Brain microvascular endothelial cell (primary cell): ENCODE results near the gene CASP10.
"Not testable (repeated sequence)": the region's sequence is repeated elsewhere in the genome, so short reads cannot be mapped to it uniquely, and the experiment has no call there.

ENCODE experiments used
- DNase-seq: peaks from one replicate; pipeline ENCODE4 v3.0.0-alpha.2; 2020
- H3K27ac ChIP-seq: fragments of 250-450 bp; sonication (Bioruptor Pico); 2 replicates; pipeline ENCODE4 v1.5.1; 2020; ENCODE audit warnings: mild to moderate bottlenecking, moderate library complexity
- H3K27me3 ChIP-seq: fragments of 250-450 bp; sonication (Bioruptor Pico); replicated peaks from 2 replicates; pipeline ENCODE4 v1.5.1; 2020; ENCODE audit warnings: mild to moderate bottlenecking
- H3K36me3 ChIP-seq: fragments of 250-450 bp; sonication (Bioruptor Pico); replicated peaks from 2 replicates; pipeline ENCODE4 v1.5.1; 2020; ENCODE audit warnings: mild to moderate bottlenecking
- H3K4me3 ChIP-seq: 2 replicates; pipeline ENCODE4 v1.5.1; 2011; ENCODE audit warnings: low read depth, mild to moderate bottlenecking, control low read depth, low read length, moderate library complexity
- CTCF ChIP-seq: IDR thresholded peaks from 2 replicates; pipeline ENCODE4 v1.5.1; 2011; ENCODE audit warnings: low read depth, mild to moderate bottlenecking, moderate library complexity, low read length, control low read depth, inconsistent platforms; ENCODE audit errors: missing control alignments
- in situ Hi-C: cut with HindIII; loops from 2 replicates; pipeline ENCODE4 v1.10.0; 2017; ENCODE audit warnings: low sequenced_read_pairs, low pct_ligation_motif_present

CASP10 gene, protein sequence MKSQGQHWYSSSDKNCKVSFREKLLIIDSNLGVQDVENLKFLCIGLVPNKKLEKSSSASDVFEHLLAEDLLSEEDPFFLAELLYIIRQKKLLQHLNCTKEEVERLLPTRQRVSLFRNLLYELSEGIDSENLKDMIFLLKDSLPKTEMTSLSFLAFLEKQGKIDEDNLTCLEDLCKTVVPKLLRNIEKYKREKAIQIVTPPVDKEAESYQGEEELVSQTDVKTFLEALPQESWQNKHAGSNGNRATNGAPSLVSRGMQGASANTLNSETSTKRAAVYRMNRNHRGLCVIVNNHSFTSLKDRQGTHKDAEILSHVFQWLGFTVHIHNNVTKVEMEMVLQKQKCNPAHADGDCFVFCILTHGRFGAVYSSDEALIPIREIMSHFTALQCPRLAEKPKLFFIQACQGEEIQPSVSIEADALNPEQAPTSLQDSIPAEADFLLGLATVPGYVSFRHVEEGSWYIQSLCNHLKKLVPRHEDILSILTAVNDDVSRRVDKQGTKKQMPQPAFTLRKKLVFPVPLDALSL

GRCh38 chr2:201182650-201183364 is at the start of gene CASP10:
Gene CASP10, plus strand, starts transcription at chr2:201183141. Its CDS starts 2,637 bp downstream, at chr2:201185778.
- in situ Hi-C loops: loop anchor here (25.0 kb wide), 1 partner anchor 271 kb away; no protein-coding TSS in a partner anchor
- H3K27ac ChIP-seq: no peak within 1 kb of the TSS
- H3K36me3 ChIP-seq: no peaks in the 10 kb centered on the region
- H3K27me3 ChIP-seq: no peaks in the 10 kb centered on the region
- TF ChIP-seq CTCF: peak; percentile 24
- peak; percentile 52 for DNase-seq
- peak within 1 kb of the TSS; percentile 22 for H3K4me3 ChIP-seq

DNA sequence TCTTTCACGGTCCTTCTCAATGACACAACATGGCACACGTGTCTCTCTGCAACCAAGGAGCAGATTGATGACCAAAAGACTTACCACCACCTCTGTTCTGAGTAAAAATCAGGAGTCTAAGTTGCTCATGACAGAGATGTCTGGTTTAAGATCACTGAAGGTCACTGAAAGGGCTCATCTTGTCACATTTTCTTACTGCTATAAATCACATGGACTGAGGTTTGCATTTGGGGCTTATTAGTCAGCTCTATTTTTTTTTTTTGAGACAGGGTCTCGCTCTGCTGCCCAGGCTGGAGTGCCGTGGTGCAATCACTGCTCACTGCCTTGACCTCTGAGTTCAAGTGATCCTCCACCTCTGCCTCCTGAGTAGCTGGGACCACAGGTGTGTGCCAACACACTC is 47.6 kb upstream of the CASP10 start:
- H3K27me3 ChIP-seq: no peaks in the 10 kb centered on the region
- H3K4me3 ChIP-seq: no peak overlapping the region
- peaks cover 62% of the 10 kb centered on the region for H3K36me3 ChIP-seq
- H3K27ac ChIP-seq: peak overlapping the region; percentile 13
- in situ Hi-C loops: no loop called here
- no peak for DNase-seq
- TF ChIP-seq CTCF: no peak

- no peak for TF ChIP-seq CTCF
- H3K36me3 ChIP-seq: peaks cover 74% of the 10 kb centered on the region
- no peak for DNase-seq
- no peak overlapping the region for H3K27ac ChIP-seq
- no peaks in the 10 kb centered on the region for H3K27me3 ChIP-seq
- in situ Hi-C loops: no loop called here
- no peak overlapping the region for H3K4me3 ChIP-seq
Measured at GRCh38 chr2:201136889-201137321, 46.0 kb upstream of the CASP10 start.

DNA sequence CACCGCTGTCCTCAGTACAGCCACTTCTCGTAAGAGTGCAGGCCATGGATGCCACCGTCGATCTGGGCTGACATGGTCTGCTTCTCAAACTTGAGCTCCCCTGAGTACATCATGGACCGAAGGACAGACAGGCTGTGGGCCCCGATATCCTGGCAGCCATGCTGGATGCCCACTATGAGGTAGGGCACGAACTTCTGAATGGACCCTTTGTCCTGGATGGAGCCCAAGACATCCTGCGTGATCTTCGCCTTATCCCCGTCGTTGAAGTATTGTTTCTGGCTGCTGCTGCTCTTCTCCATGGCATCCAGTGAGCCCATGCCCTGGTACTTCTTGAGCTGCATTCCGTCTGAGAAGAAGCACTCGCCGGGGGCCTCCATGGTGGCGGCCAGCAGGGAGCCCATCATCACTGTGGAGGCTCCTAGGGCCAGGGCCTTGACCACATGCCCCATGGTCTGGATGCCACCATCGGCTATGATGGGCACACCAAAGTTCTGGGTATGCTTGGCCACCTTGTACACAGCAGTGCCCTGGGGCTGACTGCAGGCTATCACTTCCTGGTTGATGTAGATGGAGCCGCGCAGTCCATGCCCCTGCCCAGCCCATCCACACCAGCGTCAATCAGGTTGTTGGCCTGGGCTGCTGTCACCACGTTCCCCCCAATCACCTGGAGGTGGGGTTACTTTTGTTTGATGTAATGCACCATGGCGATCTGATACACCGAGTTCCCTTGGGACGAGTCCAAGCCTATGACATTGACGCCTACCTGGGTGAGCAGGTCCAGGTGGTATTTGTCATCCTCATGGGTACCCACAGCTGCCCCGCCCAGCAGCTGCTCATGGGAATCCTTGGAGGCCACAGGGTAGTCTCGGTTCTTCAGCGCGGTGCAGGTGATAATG is 45.2 kb upstream of the CASP10 start:
- Histone ChIP-seq H3K4me3 (no peak overlapping the region), H3K27me3 (no peaks in the 10 kb centered on the region), H3K36me3 (peaks cover 80% of the 10 kb centered on the region), H3K27ac (no peak overlapping the region)
- no peak for DNase-seq
- TF ChIP-seq CTCF: no peak
- in situ Hi-C loops: no loop called here

- H3K27me3 ChIP-seq: no peaks in the 10 kb centered on the region
- H3K36me3 ChIP-seq: peaks cover 81% of the 10 kb centered on the region
- DNase-seq: no peak
- in situ Hi-C loops: no loop called here
- no peak overlapping the region for H3K27ac ChIP-seq
- H3K4me3 ChIP-seq: no peak overlapping the region
- TF ChIP-seq CTCF: no peak
Measured at GRCh38 chr2:201138401-201138970, 44.5 kb upstream of the CASP10 start.

GRCh38 chr2:201138986-201139781 is 43.8 kb upstream of the CASP10 start:
- H3K4me3 ChIP-seq, H3K27ac ChIP-seq, DNase-seq, H3K27me3 ChIP-seq, in situ Hi-C loops: not testable (repeated sequence)
- H3K36me3 ChIP-seq: peaks cover 80% of the 10 kb centered on the region
